Coronary artery (tissue), 2 donors: Measurements from ENCODE around the gene DSCAM.

ENCODE experiments used
- DNase-seq: peaks from one replicate; pipeline ENCODE4 v3.0.0-alpha.2; 2017; ENCODE audit warnings: low spot score
- H3K27ac ChIP-seq, 2 donors: fragments of 200-600 bp; sonication (generic); one replicate each; pipeline ENCODE4 v1.5.1; 2016 to 2019
- H3K4me3 ChIP-seq: fragments of 200-600 bp; sonication (generic); 2 replicates; pipeline ENCODE4 v1.5.1; 2016; ENCODE audit warnings: mild to moderate bottlenecking, moderate library complexity
- CTCF ChIP-seq: fragments of 200-600 bp; sonication (generic); IDR thresholded peaks from one replicate; pipeline ENCODE4 v1.5.1; 2019; ENCODE audit warnings: antibody characterized with exemption

Gene DSCAM

GRCh38 chr21:40512590-40512989 lies 334.4 kb downstream of the DSCAM start:
- H3K4me3 ChIP-seq = no peak overlapping the region
- DNase-seq = no peak
- TF ChIP-seq CTCF = no peak

GRCh38 chr21:40507978-40508377 lies 339.0 kb downstream of the DSCAM start:
- DNase-seq = no peak
- H3K4me3 ChIP-seq = no peak overlapping the region
- TF ChIP-seq CTCF = no peak
- no peak overlapping the region for H3K27ac ChIP-seq

More at GRCh38 chr21:40512590-40512989, 334.4 kb downstream of the DSCAM start:
- H3K27ac ChIP-seq = no peak overlapping the region

- TF ChIP-seq CTCF = no peak
- Histone ChIP-seq H3K4me3 (no peak overlapping the region), H3K27ac (no peak overlapping the region)
- no peak for DNase-seq
These were observed 341.3 kb downstream of the DSCAM start for GRCh38 chr21:40505681-40506080.

- no peak for DNase-seq
- H3K4me3 ChIP-seq = no peak overlapping the region
- no peak overlapping the region for H3K27ac ChIP-seq
- TF ChIP-seq CTCF = no peak
These were observed 341.7 kb downstream of the DSCAM start for GRCh38 chr21:40505244-40505643.

GRCh38 chr21:40504825-40505224 lies 342.1 kb downstream of the DSCAM start:
- Histone ChIP-seq H3K4me3 (no peak overlapping the region), H3K27ac (no peak overlapping the region)
- no peak for DNase-seq
- no peak for TF ChIP-seq CTCF

GRCh38 chr21:40496116-40496515 lies 350.8 kb downstream of the DSCAM start:
- Histone ChIP-seq H3K4me3 (no peak overlapping the region), H3K27ac (no peak overlapping the region)
- no peak for DNase-seq
- TF ChIP-seq CTCF = no peak

- no peak overlapping the region for H3K27ac ChIP-seq
- no peak for TF ChIP-seq CTCF
- no peak for DNase-seq
- no peak overlapping the region for H3K4me3 ChIP-seq
These were observed 356.6 kb downstream of the DSCAM start for GRCh38 chr21:40490408-40490807.
